ENCODE measurements around the gene LPP.

GRCh38 chr3:188337232-188337631, 183.3 kb downstream of the LPP start:
- TF ChIP-seq CTCF (IDR thresholded peaks at IDR 0.05): no peak
- no peak for TF ChIP-seq EP300 (IDR thresholded peaks at IDR 0.05)
- no peak for TF ChIP-seq POLR2A (IDR thresholded peaks at IDR 0.05)
- no peak for TF ChIP-seq POLR2AphosphoS5 (IDR thresholded peaks at IDR 0.05)
